DOHH2 (cell line): ENCODE results near the gene TMEM272.

ENCODE experiments used
- H3F3A ChIP-seq: fragments of 200-600 bp; sonication (generic), shearing (Covaris generic); 2 replicates; pipeline ENCODE4 v1.6.0; 2016; ENCODE audit warnings: antibody characterized with exemption, mild to moderate bottlenecking; ENCODE audit not compliant: control insufficient read depth, insufficient read depth
- H3K27ac ChIP-seq: fragments of 200-600 bp; sonication (generic); 2 replicates; pipeline ENCODE4 v1.5.1; 2014; ENCODE audit warnings: low read depth, mild to moderate bottlenecking, low read length, moderate library complexity
- H3K27me3 ChIP-seq: fragments of 200-600 bp; sonication (generic); 2 replicates; pipeline ENCODE4 v1.6.1; 2014; ENCODE audit warnings: mild to moderate bottlenecking, low read length, mixed read lengths; ENCODE audit not compliant: control insufficient read depth
- H3K36me3 ChIP-seq: fragments of 200-600 bp; sonication (generic); 2 replicates; pipeline ENCODE4 v1.6.1; 2014; ENCODE audit warnings: mild to moderate bottlenecking, low read length, moderate library complexity, mixed read lengths; ENCODE audit not compliant: control insufficient read depth
- H3K4me1 ChIP-seq: fragments of 200-600 bp; sonication (generic); 2 replicates; pipeline ENCODE4 v1.6.1; 2014; ENCODE audit warnings: mild to moderate bottlenecking, low read length, mixed read lengths; ENCODE audit not compliant: control insufficient read depth
- H3K4me2 ChIP-seq: fragments of 200-600 bp; sonication (generic); 2 replicates; pipeline ENCODE4 v1.6.0; 2014; ENCODE audit warnings: mild to moderate bottlenecking, low read length, moderate library complexity
- H3K4me3 ChIP-seq: fragments of 200-600 bp; sonication (generic); 2 replicates; pipeline ENCODE4 v1.5.1; 2014; ENCODE audit warnings: mild to moderate bottlenecking, low read length, mixed read lengths
- H3K79me2 ChIP-seq: fragments of 200-600 bp; sonication (generic); 2 replicates; pipeline ENCODE4 v1.6.1; 2014; ENCODE audit warnings: mild to moderate bottlenecking, low read length, mixed read lengths; ENCODE audit not compliant: control insufficient read depth
- H3K9me2 ChIP-seq: fragments of 200-600 bp; sonication (generic); replicated peaks from 2 replicates; pipeline ENCODE4 v1.6.1; 2014; ENCODE audit warnings: mild to moderate bottlenecking, low read length, mixed read lengths; ENCODE audit not compliant: control insufficient read depth
- H3K9me3 ChIP-seq: fragments of 200-600 bp; sonication (generic); 2 replicates; pipeline ENCODE4 v1.6.1; 2014; ENCODE audit warnings: antibody characterized with exemption, low read length, mixed read lengths; ENCODE audit not compliant: control insufficient read depth, insufficient read depth
- H4K20me1 ChIP-seq: fragments of 200-600 bp; sonication (generic); 2 replicates; pipeline ENCODE4 v1.6.0; 2014; ENCODE audit warnings: low read depth, mild to moderate bottlenecking, antibody characterized with exemption, low read length, moderate library complexity; ENCODE audit not compliant: control insufficient read depth, insufficient read depth
- CTCF ChIP-seq: fragments of 200-600 bp; sonication (generic); IDR thresholded peaks from one replicate; pipeline ENCODE4 v1.5.1; 2014; ENCODE audit warnings: antibody characterized with exemption, mild to moderate bottlenecking, low read depth, low read length; ENCODE audit not compliant: poor library complexity, severe bottlenecking
- EZH2phosphoT487 ChIP-seq: fragments of 200-600 bp; sonication (generic); IDR thresholded peaks from 2 replicates; pipeline ENCODE4 v1.6.1; 2017; ENCODE audit warnings: borderline replicate concordance, mild to moderate bottlenecking, antibody characterized with exemption, low read length, moderate library complexity, mixed read lengths

Gene TMEM272

GRCh38 chr13:51794964-51795363 is 50.0 kb downstream of the TMEM272 start:
- no peaks in the 10 kb centered on the region for H4K20me1 ChIP-seq
- no peak overlapping the region for H3K27ac ChIP-seq
- H3K4me1 ChIP-seq, result peaks cover 33% of the 10 kb centered on the region
- no peak overlapping the region for H3K4me3 ChIP-seq
- no peaks in the 10 kb centered on the region for H3K27me3 ChIP-seq
- H3K79me2 ChIP-seq, result no peaks in the 10 kb centered on the region
- no peaks in the 10 kb centered on the region for H3K9me2 ChIP-seq
- TF ChIP-seq EZH2phosphoT487, result no peak
- no peak for TF ChIP-seq CTCF
- no peaks in the 10 kb centered on the region for H3K36me3 ChIP-seq
- H3K9me3 ChIP-seq, result no peaks in the 10 kb centered on the region
- peaks cover 3% of the 10 kb centered on the region for H3F3A ChIP-seq
- H3K4me2 ChIP-seq, result peak overlapping the region; percentile 58

- no peaks in the 10 kb centered on the region for H3K36me3 ChIP-seq
- H3K9me2 ChIP-seq, result no peaks in the 10 kb centered on the region
- TF ChIP-seq EZH2phosphoT487 (no peak), CTCF (no peak)
- H3K4me3 ChIP-seq, result peak overlapping the region; percentile 36
- H3K27ac ChIP-seq, result peak overlapping the region; percentile 33
- peaks cover 30% of the 10 kb centered on the region for H3K4me1 ChIP-seq
- no peaks in the 10 kb centered on the region for H3K79me2 ChIP-seq
- H3K4me2 ChIP-seq, result peak overlapping the region; percentile 58
- no peaks in the 10 kb centered on the region for H4K20me1 ChIP-seq
- H3F3A ChIP-seq, result peaks cover 3% of the 10 kb centered on the region
- H3K9me3 ChIP-seq, result no peaks in the 10 kb centered on the region
- no peaks in the 10 kb centered on the region for H3K27me3 ChIP-seq
These were observed 51.3 kb downstream of the TMEM272 start for GRCh38 chr13:51793570-51794271.

- TF ChIP-seq CTCF (no peak), EZH2phosphoT487 (no peak)
- Histone ChIP-seq H3K4me1 (peaks cover 4% of the 10 kb centered on the region; the same call in 1 of the 2 replicates), H3K9me2 (no peaks in the 10 kb centered on the region), H3K79me2 (no peaks in the 10 kb centered on the region), H3K27ac (no peak overlapping the region), H4K20me1 (no peaks in the 10 kb centered on the region), H3K27me3 (no peaks in the 10 kb centered on the region), H3K36me3 (no peaks in the 10 kb centered on the region), H3K4me2 (no peak overlapping the region), H3K9me3 (no peaks in the 10 kb centered on the region), H3K4me3 (no peak overlapping the region), H3F3A (no peaks in the 10 kb centered on the region)
These were observed 58.3 kb downstream of the TMEM272 start for GRCh38 chr13:51786425-51787265.
